ENCODE measurements around the gene SDR39U1.

Gene SDR39U1

GRCh38 chr14:24441485-24441884 is 1.1 kb downstream of the SDR39U1 start:
- DNase-seq: no peak

GRCh38 chr14:24440606-24441399 is 1.8 kb downstream of the SDR39U1 start:
- DNase-seq: no peak

- DNase-seq: no peak
These were observed 2.6 kb downstream of the SDR39U1 start for GRCh38 chr14:24439830-24440605.

GRCh38 chr14:24439257-24439656 is 3.3 kb downstream of the SDR39U1 start:
- no peak for DNase-seq

- no peak for DNase-seq
These were observed 4.1 kb downstream of the SDR39U1 start for GRCh38 chr14:24438223-24439097.

GRCh38 chr14:24437736-24438067 is 4.9 kb downstream of the SDR39U1 start:
- no peak for DNase-seq

GRCh38 chr14:24437020-24437735 is 5.4 kb downstream of the SDR39U1 start:
- no peak for DNase-seq

GRCh38 chr14:24436355-24437019 is 6.1 kb downstream of the SDR39U1 start:
- peak; percentile 69 for DNase-seq

GRCh38 chr14:24435998-24436354 is 6.6 kb downstream of the SDR39U1 start:
- DNase-seq: no peak

GRCh38 chr14:24435192-24435810 is 7.3 kb downstream of the SDR39U1 start:
- no peak for DNase-seq

GRCh38 chr14:24434676-24435075 is 7.9 kb downstream of the SDR39U1 start:
- no peak for DNase-seq

GRCh38 chr14:24434036-24434435 is 8.5 kb downstream of the SDR39U1 start:
- DNase-seq: no peak

- DNase-seq: no peak
These were observed 10.1 kb downstream of the SDR39U1 start for GRCh38 chr14:24432259-24433131.

GRCh38 chr14:24431569-24432258 is 10.9 kb downstream of the SDR39U1 start:
- peak; percentile 82 for DNase-seq

GRCh38 chr14:24430682-24431568 is 11.7 kb downstream of the SDR39U1 start:
- peak; percentile 30 for DNase-seq

GRCh38 chr14:24430143-24430681 is 12.4 kb downstream of the SDR39U1 start:
- no peak for DNase-seq

GRCh38 chr14:24429395-24430142 is 13.0 kb downstream of the SDR39U1 start, which contains the start of the genes CBLN3 and KHNYN:
Gene CBLN3, minus strand, starts transcription at chr14:24429668. Its CDS starts 614 bp downstream, at chr14:24429054.
Gene KHNYN, plus strand, starts transcription at chr14:24429954. Its CDS starts 777 bp downstream, at chr14:24430731.
- peak; percentile 79 for DNase-seq
